Thyroid gland (tissue), 4 donors: ENCODE data around the gene MACC1. TPM values are rescaled to one million over a fixed set of nuclear protein-coding genes. Genes with fewer than 3 reads are reported as not detected.

ENCODE experiments used
- DNase-seq, 2 donors: peaks; one replicate each; pipeline ENCODE4 v3.0.0-alpha.2; 2019
- H3K27ac ChIP-seq, 3 donors: fragments of 200-600 bp; sonication (generic); 1 replicate in 2 of 3; 2 replicates in 1 of 3; pipeline ENCODE4 v1.5.1; 2016 to 2019; ENCODE audit warnings: mild to moderate bottlenecking in 1 of 3, moderate library complexity in 1 of 3
- H3K27me3 ChIP-seq: fragments of 200-600 bp; sonication (generic); one replicate; pipeline ENCODE4 v1.5.1; 2019
- H3K36me3 ChIP-seq, 2 donors: fragments of 200-600 bp; sonication (generic); one replicate each; pipeline ENCODE4 v1.5.1; 2016 to 2019
- H3K4me1 ChIP-seq, 2 donors: fragments of 200-600 bp; sonication (generic); one replicate each; pipeline ENCODE4 v1.5.1; 2017 to 2019
- H3K4me3 ChIP-seq, 3 donors: fragments of 200-600 bp; sonication (generic); replicated peaks in 1 of 3; 1 replicate in 2 of 3; 2 replicates in 1 of 3; pipeline ENCODE4 v1.5.1; 2016; ENCODE audit warnings: mild to moderate bottlenecking in 1 of 3
- H3K9me3 ChIP-seq: fragments of 200-600 bp; sonication (generic); one replicate; pipeline ENCODE4 v1.5.1; 2017
- CTCF ChIP-seq, 6 experiments: fragments of 200-600 bp in 3 of 6; fragments of 450-650 bp in 3 of 6; sonication (generic) in 3 of 6; IDR thresholded peaks; one replicate each; pipeline ENCODE4 v1.5.1; 2016 to 2019; ENCODE audit warnings: antibody characterized with exemption in 6 of 6, mild to moderate bottlenecking in 2 of 6, inconsistent platforms in 1 of 6, moderate library complexity in 1 of 6
- POLR2A ChIP-seq, 2 donors: fragments of 450-650 bp; IDR thresholded peaks; one replicate each; pipeline ENCODE4 v1.6.1; 2017; ENCODE audit warnings: antibody characterized with exemption in 2 of 2, mild to moderate bottlenecking in 2 of 2, moderate library complexity in 1 of 2
- WGBS, 2 donors: methylation state at CpG; one replicate each; pipeline ENCODE4 v1.1.5; 2017; 5-methylcytosine and 5-hydroxymethylcytosine counted together
- intact Hi-C: fragments of 100-400 bp; cut with DNase I; formaldehyde crosslinking; loops from one replicate; pipeline ENCODE4 v1.15.1; 2023
- total RNA-seq, 4 donors: library from RNA; depleted of rRNA; stranded (reverse); fragments of >200 nt; gene quantifications; one replicate each; pipeline ENCODE4 v1.2.3, GENCODE V29; 2016

Gene MACC1
- total RNA-seq, 4 donors from 2014 or later: 2.6 to 7.7 (median 3.6) TPM

GRCh38 chr7:20225384-20225783, 8.2 kb upstream of the MACC1 start:
- H3K4me3 ChIP-seq: no peak overlapping the region
- no peaks in the 10 kb centered on the region for H3K4me1 ChIP-seq
- 85 to 90% methylated on average over 2 of the region's 2 CpGs for WGBS, 2 donors
- no peaks in the 10 kb centered on the region for H3K36me3 ChIP-seq
- intact Hi-C loops: no loop called here
- no peaks in the 10 kb centered on the region for H3K27me3 ChIP-seq
- H3K9me3 ChIP-seq: no peaks in the 10 kb centered on the region
- no peak for DNase-seq
- TF ChIP-seq POLR2A (IDR thresholded peaks at IDR 0.05) (no peak), CTCF (IDR thresholded peaks at IDR 0.05) (no peak)
- H3K27ac ChIP-seq: no peak overlapping the region

GRCh38 chr7:20224025-20224424, 6.8 kb upstream of the MACC1 start:
- no peaks in the 10 kb centered on the region for H3K36me3 ChIP-seq
- no peak overlapping the region for H3K4me3 ChIP-seq
- no peak for DNase-seq
- no peak overlapping the region for H3K27ac ChIP-seq
- H3K4me1 ChIP-seq: no peaks in the 10 kb centered on the region
- TF ChIP-seq CTCF (IDR thresholded peaks at IDR 0.05): no peak
- no peak for TF ChIP-seq POLR2A (IDR thresholded peaks at IDR 0.05)
- H3K27me3 ChIP-seq: no peaks in the 10 kb centered on the region
- intact Hi-C loops: no loop called here
- no peaks in the 10 kb centered on the region for H3K9me3 ChIP-seq

GRCh38 chr7:20223356-20223755, 6.2 kb upstream of the MACC1 start:
- TF ChIP-seq POLR2A (IDR thresholded peaks at IDR 0.05) (no peak), CTCF (IDR thresholded peaks at IDR 0.05) (no peak)
- no peak for DNase-seq
- intact Hi-C loops: no loop called here
- Histone ChIP-seq H3K27ac (no peak overlapping the region), H3K27me3 (no peaks in the 10 kb centered on the region), H3K9me3 (no peaks in the 10 kb centered on the region), H3K4me3 (no peak overlapping the region), H3K4me1 (no peaks in the 10 kb centered on the region), H3K36me3 (no peaks in the 10 kb centered on the region)
- WGBS, 2 donors: 92 to 93% methylated on average over 5 of the region's 5 CpGs

- Histone ChIP-seq H3K36me3 (no peaks in the 10 kb centered on the region), H3K27ac (no peak overlapping the region), H3K9me3 (no peaks in the 10 kb centered on the region), H3K4me1 (no peaks in the 10 kb centered on the region), H3K27me3 (no peaks in the 10 kb centered on the region), H3K4me3 (no peak overlapping the region)
- no peak for DNase-seq
- no peak for TF ChIP-seq CTCF (IDR thresholded peaks at IDR 0.05)
- TF ChIP-seq POLR2A (IDR thresholded peaks at IDR 0.05): no peak
- intact Hi-C loops: no loop called here
- WGBS, 2 donors: 66 to 75% methylated on average over 7 of the region's 7 CpGs
Observed at GRCh38 chr7:20222219-20222828, 5.1 kb upstream of the MACC1 start.

- TF ChIP-seq CTCF (IDR thresholded peaks at IDR 0.05): no peak
- no peak for TF ChIP-seq POLR2A (IDR thresholded peaks at IDR 0.05)
- H3K9me3 ChIP-seq: no peaks in the 10 kb centered on the region
- H3K36me3 ChIP-seq: no peaks in the 10 kb centered on the region
- H3K27ac ChIP-seq: no peak overlapping the region
- H3K4me3 ChIP-seq: no peak overlapping the region
- intact Hi-C loops: no loop called here
- H3K27me3 ChIP-seq: no peaks in the 10 kb centered on the region
- WGBS, 2 donors: 71 to 76% methylated on average over 4 of the region's 4 CpGs
- H3K4me1 ChIP-seq: no peaks in the 10 kb centered on the region
- DNase-seq: no peak
Observed at GRCh38 chr7:20220921-20221547, 3.9 kb upstream of the MACC1 start.
